Panc1 (cell line): ENCODE data around the gene ELMOD3. TPM values are rescaled to one million over a fixed set of nuclear protein-coding genes. Genes with fewer than 3 reads are reported as not detected.

ENCODE experiments used
- ATAC-seq: fragments of 200-7000 bp; cut with Tn5 transposase; 2 replicates; pipeline ENCODE4 v1.9.1; 2020; ENCODE audit warnings: mild to moderate bottlenecking, moderate library complexity
- BruUV-seq: library from RNA; stranded (reverse); fragments of 400-500 nt; replicated peaks from 2 replicates; lab custom pipeline; 2021; lab: Mats Ljungman, UMichigan
- CTCF ChIA-PET: fragments of 300-600 bp; sonication (Branson Sonifier 250); formaldehyde crosslinking; loops from one replicate; lab custom pipeline; 2022; ENCODE audit warnings: antibody characterized with exemption; lab: Charles Lee
- POLR2A ChIA-PET: fragments of 300-600 bp; sonication (Branson Sonifier 250); formaldehyde crosslinking; loops from one replicate; lab custom pipeline; 2022; ENCODE audit warnings: antibody characterized with exemption; lab: Charles Lee
- DNase-seq: peaks from one replicate; pipeline ENCODE4 v3.0.0-alpha.2; 2010; ENCODE audit warnings: low read depth, low spot score
- H3K27ac ChIP-seq: 2 replicates; pipeline ENCODE4 v1.5.1; 2011; ENCODE audit warnings: mild to moderate bottlenecking, low read length, inconsistent platforms
- H3K27me3 ChIP-seq: fragments of 200-500 bp; sonication (Bioruptor generic); 2 replicates; pipeline ENCODE4 v1.6.0; 2014; ENCODE audit warnings: low read length, inconsistent platforms; ENCODE audit not compliant: control insufficient read depth, insufficient read depth
- H3K36me3 ChIP-seq: fragments of 200-500 bp; sonication (Bioruptor generic); 2 replicates; pipeline ENCODE4 v1.5.1; 2014; ENCODE audit warnings: inconsistent platforms, mild to moderate bottlenecking, low read length, moderate library complexity; ENCODE audit not compliant: control insufficient read depth, insufficient read depth
- H3K4me1 ChIP-seq: 2 replicates; pipeline ENCODE4 v1.5.1; 2011; ENCODE audit warnings: inconsistent platforms, mild to moderate bottlenecking, low read length, moderate library complexity; ENCODE audit not compliant: control insufficient read depth, insufficient read depth
- H3K4me3 ChIP-seq, 2 experiments: 2 replicates each; pipeline ENCODE4 v1.5.1; 2011 to 2012; ENCODE audit warnings: low read depth in 2 of 2, low read length in 2 of 2, mild to moderate bottlenecking in 2 of 2, inconsistent platforms in 1 of 2, moderate library complexity in 1 of 2
- H3K9me3 ChIP-seq: fragments of 200-500 bp; sonication (Bioruptor generic); 2 replicates; pipeline ENCODE4 v1.5.1; 2014; ENCODE audit warnings: low read depth, mild to moderate bottlenecking, inconsistent platforms, low read length, moderate library complexity; ENCODE audit not compliant: control insufficient read depth, insufficient read depth
- CTCF ChIP-seq: fragments of 450-650 bp; IDR thresholded peaks from 2 replicates; pipeline ENCODE4 v1.5.1; 2017; ENCODE audit warnings: mild to moderate bottlenecking
- POLR2AphosphoS5 ChIP-seq: IDR thresholded peaks from 2 replicates; pipeline ENCODE4 v1.6.1; 2012; ENCODE audit warnings: mild to moderate bottlenecking, low read depth, low read length, moderate library complexity
- SIN3A ChIP-seq: IDR thresholded peaks from 2 replicates; pipeline ENCODE4 v1.6.1; 2012; ENCODE audit warnings: low read depth, mild to moderate bottlenecking, low read length, moderate library complexity, borderline replicate concordance; ENCODE audit not compliant: insufficient read depth
- TCF7L2 ChIP-seq: IDR thresholded peaks from 2 replicates; pipeline ENCODE4 v1.6.1; 2011; ENCODE audit warnings: mild to moderate bottlenecking, low read depth, low read length, inconsistent platforms
- in situ Hi-C: cut with HindIII; loops from 2 replicates; pipeline ENCODE4 v1.10.0; 2016; ENCODE audit warnings: low sequenced_read_pairs, low pct_unique_long_range_greater_than_20kb
- intact Hi-C: fragments of 100-400 bp; cut with micrococcal nuclease; formaldehyde crosslinking; loops from one replicate; pipeline ENCODE4 v1.10.0; 2022; ENCODE audit not compliant: unreplicated experiment
- total RNA-seq: library from RNA; stranded (reverse); gene quantifications from one replicate; pipeline ENCODE4 v1.2.1, GENCODE V29; 2021; ENCODE audit not compliant: unreplicated experiment
- TF ChIP-seq, protein P1 (sequence below), 2 experiments: IDR thresholded peaks; 2 replicates each; pipeline ENCODE4 v1.6.1; 2011 to 2012; ENCODE audit warnings: low read depth in 2 of 2, control low read depth in 1 of 2, low read length in 1 of 2, mild to moderate bottlenecking in 1 of 2, moderate library complexity in 1 of 2; ENCODE audit not compliant: insufficient read depth in 1 of 2

The ELMOD3 gene
- total RNA-seq, 1 experiment from 2014 or later: 14.8 TPM

- no peaks in the 10 kb centered on the region for H3K36me3 ChIP-seq
- intact Hi-C loops (no loop called here), in situ Hi-C loops (loop anchor here (25.0 kb wide), 1 partner anchor 136 kb away; the partner anchor contains the start of gene MAT2A)
- POLR2A ChIA-PET: no interaction called here
- H3K9me3 ChIP-seq: no peaks in the 10 kb centered on the region; the same call in 1 of the 2 replicates
- CTCF ChIA-PET: no interaction called here
- TF ChIP-seq POLR2AphosphoS5 (no peak), CTCF (no peak), TCF7L2 (no peak), SIN3A (no peak)
- TF ChIP-seq, protein P1, sequence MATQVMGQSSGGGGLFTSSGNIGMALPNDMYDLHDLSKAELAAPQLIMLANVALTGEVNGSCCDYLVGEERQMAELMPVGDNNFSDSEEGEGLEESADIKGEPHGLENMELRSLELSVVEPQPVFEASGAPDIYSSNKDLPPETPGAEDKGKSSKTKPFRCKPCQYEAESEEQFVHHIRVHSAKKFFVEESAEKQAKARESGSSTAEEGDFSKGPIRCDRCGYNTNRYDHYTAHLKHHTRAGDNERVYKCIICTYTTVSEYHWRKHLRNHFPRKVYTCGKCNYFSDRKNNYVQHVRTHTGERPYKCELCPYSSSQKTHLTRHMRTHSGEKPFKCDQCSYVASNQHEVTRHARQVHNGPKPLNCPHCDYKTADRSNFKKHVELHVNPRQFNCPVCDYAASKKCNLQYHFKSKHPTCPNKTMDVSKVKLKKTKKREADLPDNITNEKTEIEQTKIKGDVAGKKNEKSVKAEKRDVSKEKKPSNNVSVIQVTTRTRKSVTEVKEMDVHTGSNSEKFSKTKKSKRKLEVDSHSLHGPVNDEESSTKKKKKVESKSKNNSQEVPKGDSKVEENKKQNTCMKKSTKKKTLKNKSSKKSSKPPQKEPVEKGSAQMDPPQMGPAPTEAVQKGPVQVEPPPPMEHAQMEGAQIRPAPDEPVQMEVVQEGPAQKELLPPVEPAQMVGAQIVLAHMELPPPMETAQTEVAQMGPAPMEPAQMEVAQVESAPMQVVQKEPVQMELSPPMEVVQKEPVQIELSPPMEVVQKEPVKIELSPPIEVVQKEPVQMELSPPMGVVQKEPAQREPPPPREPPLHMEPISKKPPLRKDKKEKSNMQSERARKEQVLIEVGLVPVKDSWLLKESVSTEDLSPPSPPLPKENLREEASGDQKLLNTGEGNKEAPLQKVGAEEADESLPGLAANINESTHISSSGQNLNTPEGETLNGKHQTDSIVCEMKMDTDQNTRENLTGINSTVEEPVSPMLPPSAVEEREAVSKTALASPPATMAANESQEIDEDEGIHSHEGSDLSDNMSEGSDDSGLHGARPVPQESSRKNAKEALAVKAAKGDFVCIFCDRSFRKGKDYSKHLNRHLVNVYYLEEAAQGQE (IDR thresholded peaks at IDR 0.05; ENCODE audit: insufficient read depth in 1 of 2, low read depth in 2 of 2, low read length in 1 of 2): no peak
- ATAC-seq (no peak), DNase-seq (no peak)
- no peak overlapping the region for H3K4me3 ChIP-seq
- H3K27me3 ChIP-seq: no peaks in the 10 kb centered on the region
- no TSS peak for BruUV-seq
- no peak overlapping the region for H3K27ac ChIP-seq
- peaks cover 13% of the 10 kb centered on the region for H3K4me1 ChIP-seq
Measured at GRCh38 chr2:85401464-85401805, 46.9 kb downstream of the ELMOD3 start.

- Histone ChIP-seq H3K9me3 (no peaks in the 10 kb centered on the region; the same call in 1 of the 2 replicates), H3K27me3 (no peaks in the 10 kb centered on the region), H3K4me1 (peaks cover 13% of the 10 kb centered on the region), H3K36me3 (no peaks in the 10 kb centered on the region), H3K27ac (no peak overlapping the region), H3K4me3 (no peak overlapping the region)
- intact Hi-C loops: no loop called here
- no TSS peak for BruUV-seq
- TF ChIP-seq POLR2AphosphoS5 (no peak), TCF7L2 (no peak), SIN3A (no peak), CTCF (no peak)
- TF ChIP-seq, protein P1 (IDR thresholded peaks at IDR 0.05; ENCODE audit: insufficient read depth in 1 of 2, low read depth in 2 of 2, low read length in 1 of 2): no peak
- in situ Hi-C loops: loop anchor here (25.0 kb wide), 1 partner anchor 135 kb away; the partner anchor contains the start of gene MAT2A
- ATAC-seq (no peak), DNase-seq (no peak)
- ChIA-PET POLR2A (no interaction called here), CTCF (no interaction called here)
Measured at GRCh38 chr2:85401844-85402243, 47.3 kb downstream of the ELMOD3 start.
